HG02981 (cell line): Measurements from ENCODE around the gene RREB1.

ENCODE experiments used
- ATAC-seq: cut with Tn5 transposase; IDR thresholded peaks from one replicate; pipeline ENCODE4 v1.9.1; 2021; ENCODE audit warnings: mild to moderate bottlenecking, moderate library complexity; ENCODE audit not compliant: unreplicated experiment

RREB1 gene

DNA sequence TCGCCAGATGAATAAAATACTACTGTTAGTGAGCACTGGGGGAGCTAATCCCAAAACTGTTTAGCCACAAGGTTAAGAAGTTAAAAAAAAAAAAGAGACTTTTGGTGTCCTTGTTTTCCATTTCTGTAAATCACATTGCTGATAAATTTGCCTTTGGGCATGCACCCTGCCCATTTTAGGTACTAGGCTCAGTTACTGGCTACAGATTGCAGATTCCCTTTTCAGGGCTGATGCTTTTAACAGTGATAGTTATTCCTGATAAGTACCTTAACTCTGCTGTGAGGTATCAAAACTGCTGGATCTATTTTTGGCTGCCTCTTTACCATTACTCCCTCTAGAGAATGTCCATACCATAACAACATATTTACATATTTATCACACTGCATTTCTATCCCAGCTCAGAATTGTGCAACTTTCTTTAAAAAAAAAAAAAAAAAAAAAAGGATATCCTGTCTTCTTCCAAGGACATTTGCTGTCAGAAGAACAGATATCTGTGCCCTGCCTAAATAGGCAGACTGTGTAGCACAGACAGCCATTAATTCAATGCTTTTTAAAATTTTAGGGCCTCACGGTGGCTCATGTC, 110.7 kb downstream of the RREB1 start:
- no peak for ATAC-seq

GRCh38 chr6:7219310-7219709, 111.5 kb downstream of the RREB1 start:
- no peak for ATAC-seq

GRCh38 chr6:7222197-7222596, 114.4 kb downstream of the RREB1 start:
- no peak for ATAC-seq

- no peak for ATAC-seq
Observed at GRCh38 chr6:7224731-7225130, 117.0 kb downstream of the RREB1 start.

DNA sequence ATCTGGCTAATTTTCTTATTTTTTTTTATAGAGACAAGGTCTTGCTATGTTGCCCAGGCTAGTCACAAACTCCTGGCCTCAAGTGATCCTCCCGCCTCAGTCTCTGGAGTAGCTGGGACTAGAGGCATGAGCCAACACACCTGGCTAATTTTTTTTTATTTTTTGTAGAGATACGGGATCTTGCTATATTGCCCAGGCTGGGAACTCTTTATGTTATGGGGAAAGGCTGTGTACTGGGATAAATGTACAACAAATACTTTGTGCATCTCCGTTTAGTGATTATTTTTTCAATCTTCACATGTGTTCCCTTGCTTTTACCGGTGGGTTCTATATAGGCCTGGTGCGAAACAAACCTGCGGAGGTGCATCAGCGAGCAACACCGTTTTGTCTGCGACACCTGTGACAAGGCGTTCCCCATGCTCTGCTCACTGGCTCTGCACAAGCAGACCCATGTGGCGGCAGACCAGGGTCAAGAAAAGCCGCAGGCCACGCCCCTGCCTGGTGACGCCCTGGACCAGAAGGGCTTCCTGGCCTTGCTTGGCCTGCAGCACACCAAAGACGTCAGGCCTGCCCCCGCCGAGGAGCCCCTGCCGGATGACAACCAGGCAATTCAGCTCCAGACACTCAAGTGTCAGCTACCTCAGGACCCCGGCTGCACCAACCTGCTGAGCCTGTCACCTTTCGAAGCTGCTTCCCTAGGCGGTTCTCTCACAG, 121.1 kb downstream of the RREB1 start:
- no peak for ATAC-seq

DNA sequence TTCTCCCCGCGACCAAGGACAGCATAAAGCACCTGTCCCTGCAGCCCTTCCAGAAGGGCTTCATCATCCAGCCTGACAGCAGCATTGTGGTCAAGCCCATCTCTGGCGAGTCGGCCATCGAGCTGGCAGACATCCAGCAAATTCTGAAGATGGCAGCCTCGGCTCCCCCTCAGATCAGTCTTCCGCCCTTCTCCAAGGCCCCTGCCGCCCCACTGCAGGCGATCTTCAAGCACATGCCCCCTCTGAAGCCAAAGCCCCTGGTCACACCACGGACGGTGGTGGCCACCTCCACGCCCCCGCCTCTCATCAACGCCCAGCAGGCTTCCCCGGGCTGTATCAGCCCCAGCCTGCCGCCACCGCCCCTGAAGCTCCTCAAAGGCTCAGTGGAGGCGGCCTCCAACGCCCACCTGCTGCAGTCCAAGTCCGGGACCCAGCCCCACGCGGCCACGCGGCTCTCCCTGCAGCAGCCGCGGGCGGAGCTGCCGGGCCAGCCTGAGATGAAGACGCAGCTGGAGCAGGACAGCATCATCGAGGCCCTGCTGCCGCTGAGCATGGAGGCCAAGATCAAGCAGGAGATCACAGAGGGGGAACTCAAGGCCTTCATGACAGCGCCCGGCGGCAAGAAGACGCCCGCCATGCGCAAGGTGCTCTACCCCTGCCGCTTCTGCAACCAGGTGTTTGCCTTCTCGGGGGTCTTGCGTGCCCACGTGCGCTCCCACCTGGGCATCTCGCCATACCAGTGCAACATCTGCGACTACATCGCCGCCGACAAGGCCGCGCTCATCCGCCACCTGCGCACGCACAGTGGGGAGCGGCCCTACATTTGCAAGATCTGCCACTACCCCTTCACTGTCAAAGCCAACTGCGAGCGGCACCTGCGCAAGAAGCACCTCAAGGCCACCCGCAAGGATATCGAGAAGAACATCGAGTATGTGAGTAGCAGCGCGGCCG, 121.9 kb downstream of the RREB1 start:
- ATAC-seq = no peak

- no peak for ATAC-seq
Observed at GRCh38 chr6:7230327-7230691, 122.5 kb downstream of the RREB1 start.

GRCh38 chr6:7230956-7231713, 123.4 kb downstream of the RREB1 start:
- ATAC-seq = no peak

DNA sequence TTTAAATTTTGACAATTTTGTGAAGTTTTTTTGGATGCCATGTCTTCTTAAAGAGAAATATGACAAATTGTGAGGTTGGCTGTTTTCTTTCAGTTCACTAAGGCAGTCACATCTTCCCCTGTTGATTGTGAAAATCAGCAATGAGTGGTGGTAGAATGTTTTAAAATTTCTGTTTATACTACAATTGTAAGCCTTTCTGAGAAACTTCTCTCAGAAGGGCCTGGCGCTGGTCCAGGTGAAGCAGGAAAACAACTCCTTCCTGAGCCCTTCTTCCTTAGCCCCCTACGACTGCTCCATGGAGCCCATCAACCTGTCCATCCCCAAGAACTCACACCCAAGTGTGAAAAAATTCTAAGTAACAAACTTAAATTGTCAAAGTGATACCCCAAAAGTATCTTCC, 124.6 kb downstream of the RREB1 start:
- no peak for ATAC-seq

DNA sequence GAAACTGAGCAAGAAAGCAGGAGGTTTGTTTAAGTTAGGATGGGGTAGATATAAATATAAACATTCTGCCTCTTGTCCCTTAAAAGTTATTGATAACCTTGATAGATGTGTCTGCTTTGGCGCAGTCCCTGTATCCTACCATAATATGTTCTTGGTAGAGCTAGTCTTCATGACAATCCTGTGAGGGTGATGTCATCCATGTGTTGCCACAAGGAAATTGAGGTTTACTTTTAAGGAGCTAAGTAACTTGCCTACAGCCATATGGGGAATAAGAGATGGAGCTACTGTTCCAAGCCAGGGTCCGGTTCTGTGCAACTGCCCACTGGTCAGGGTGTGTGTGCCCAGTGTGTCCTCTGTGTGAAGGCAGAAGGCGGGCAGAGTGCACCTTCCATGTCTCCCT, 126.8 kb downstream of the RREB1 start:
- no peak for ATAC-seq

GRCh38 chr6:7235712-7236305, 128.0 kb downstream of the RREB1 start:
- ATAC-seq = no peak

DNA sequence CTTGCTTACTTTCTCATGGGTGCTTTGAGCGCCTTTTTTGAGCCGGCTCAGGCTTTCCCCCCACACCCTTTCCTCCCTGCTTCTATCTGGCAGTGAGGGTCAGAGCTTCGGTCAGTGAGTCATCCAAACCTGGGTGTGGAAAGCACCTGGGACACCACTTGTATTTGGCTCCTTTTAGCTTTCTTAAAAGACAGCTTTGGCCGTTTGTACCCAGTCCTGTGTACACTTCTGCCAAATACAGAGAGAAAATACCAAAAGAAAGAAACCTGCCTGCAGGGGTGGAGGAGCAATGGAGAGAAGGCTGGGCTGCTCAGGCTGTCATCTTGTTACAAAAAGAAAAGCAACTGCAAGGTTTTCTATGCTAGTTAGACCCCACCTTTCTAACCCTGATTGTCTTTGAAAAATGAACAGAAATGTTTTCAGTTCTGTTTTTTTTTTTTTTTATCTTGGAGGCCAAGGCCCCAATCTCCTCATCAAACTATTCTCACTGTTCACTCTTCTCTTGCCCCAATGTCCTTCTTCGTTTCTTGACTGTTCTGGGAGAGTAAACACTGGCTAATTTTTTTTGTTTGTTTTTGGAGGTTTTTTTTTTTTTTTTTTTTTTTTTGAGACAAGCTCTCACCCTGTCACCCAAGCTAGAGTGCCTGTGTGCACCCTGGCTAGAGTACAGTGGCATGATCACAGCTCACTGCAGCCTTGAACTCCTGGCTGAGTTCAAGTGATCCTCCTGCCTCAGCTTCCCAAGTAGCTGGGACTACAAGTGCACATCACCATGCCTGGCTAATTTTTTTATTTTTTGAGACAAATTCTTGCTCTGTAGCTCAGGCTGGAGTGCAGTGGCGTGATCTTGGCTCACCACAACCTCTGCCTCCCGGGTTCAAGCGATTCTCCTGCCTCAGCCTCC, 128.8 kb downstream of the RREB1 start:
- ATAC-seq = peak; percentile 54

DNA sequence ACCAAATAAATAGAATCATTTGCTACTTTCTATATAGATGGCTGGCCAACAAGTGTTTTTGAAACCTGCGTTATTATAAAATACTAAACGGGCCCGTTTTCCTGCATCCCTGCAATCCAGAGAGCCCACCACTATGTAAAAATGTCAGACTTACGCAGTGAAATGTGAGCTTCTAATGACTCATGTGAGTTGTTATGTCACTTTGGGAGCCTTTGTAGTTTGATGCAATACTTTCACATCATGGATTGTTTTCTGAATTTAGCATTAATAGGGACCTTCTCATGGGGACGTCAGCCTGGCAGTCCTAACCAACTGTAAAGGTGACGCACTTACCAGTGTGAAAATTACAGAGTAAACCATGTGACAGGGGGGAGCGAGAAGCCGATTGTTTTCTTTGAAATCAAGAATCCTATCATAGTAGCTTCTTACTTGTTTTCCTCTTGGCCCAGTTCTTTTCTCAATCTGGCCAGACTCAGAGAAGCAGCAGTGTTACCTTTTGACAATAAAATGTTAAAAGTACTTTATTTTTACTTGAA, 130.0 kb downstream of the RREB1 start:
- no peak for ATAC-seq

- ATAC-seq = no peak
Observed at GRCh38 chr6:7238526-7238899, 130.8 kb downstream of the RREB1 start.

DNA sequence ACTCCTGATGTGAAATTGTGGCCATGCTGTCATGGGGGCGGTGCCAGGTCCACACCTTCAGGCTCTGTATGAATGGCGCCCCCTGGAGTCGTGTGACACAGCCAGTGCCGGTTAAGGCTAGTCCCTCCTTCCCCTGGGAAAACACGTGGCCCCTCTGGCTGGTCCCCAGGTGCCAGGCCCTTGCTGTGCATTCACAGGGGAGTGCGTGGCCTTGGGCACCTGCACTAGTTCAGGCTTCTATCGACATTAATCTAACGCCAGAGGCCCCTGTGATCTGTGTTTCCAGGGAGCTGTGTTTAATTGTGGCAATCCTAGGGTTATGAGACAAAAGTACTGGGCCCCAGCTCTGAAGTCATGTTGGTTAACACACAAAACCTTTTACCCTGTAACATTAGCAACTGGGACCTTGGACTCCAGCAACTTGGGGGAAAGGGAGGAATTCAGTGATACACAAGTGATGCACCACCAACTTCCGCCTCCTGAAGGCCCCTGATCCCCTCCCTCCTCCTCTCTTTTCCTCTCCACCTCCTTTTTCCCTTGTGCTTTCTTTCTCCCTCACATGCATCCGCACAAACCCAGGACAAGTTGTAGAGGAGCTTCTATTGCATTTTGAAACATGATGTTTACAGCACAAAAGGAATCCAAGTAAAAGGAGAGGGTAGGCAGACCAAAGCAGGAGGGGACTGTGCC, 131.3 kb downstream of the RREB1 start:
- ATAC-seq = peak; percentile 70

DNA sequence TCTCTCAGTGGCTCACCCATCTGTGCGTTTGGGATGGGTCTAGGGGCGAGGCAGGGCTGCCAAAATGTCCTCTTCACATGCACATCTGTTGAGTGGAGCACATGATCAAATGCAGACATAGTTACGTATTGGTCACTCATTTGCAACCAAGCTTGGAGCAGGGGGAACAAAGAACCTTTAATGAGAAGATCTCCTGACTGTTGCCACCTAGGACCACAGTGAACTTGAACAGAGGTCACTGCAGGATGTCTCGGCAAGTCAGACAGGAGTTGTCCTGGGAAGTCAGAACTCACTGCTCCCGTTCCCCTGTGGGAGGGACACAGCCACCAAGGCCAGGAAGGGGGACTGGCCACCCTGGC, 131.8 kb downstream of the RREB1 start:
- ATAC-seq = no peak

DNA sequence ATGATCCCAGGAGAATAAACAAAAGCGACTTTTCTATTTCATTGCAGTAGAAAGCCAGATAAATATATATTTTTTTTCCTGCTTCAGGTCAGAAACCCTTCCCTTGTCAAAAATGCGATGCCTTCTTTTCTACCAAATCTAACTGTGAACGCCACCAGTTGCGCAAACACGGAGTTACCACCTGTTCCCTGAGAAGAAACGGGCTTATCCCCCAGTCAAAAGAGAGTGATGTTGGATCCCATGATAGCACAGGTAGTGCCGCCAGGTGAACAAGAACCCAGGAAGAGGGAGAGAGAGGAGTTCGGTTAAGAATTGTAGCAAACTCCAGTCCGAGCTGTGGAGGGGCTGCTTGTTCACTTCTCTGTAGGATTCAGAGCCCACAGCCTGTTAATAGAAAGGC, 132.6 kb downstream of the RREB1 start:
- ATAC-seq = no peak

DNA sequence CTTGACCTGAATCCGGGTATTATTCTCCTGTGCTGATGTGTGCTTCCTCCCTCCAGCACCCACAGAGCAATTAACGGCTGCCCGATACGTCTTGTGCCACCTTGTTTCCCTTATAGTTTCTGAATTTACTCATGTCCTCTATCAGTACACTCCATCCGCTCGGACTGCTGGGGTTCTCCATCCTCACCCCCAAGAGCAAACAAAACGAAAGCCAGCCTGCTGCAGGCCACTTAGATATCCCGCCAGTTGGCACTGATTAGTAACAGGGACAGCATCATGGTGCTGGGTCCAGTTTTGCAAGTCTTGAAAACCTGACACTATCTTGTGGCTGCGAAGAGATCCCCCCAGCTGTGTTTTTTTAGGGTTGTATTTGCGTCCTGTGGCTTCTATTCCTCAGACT, 133.4 kb downstream of the RREB1 start:
- no peak for ATAC-seq
